ENCODE measurements around the gene DCST1.
A peak's percentile ranks its signal among the peaks of the same experiment; 100 is the strongest.

DCST1 gene

GRCh38 chr1:155075535-155075934 lies 41.9 kb downstream of the DCST1 start:
- no peak for TF ChIP-seq ZFX (IDR thresholded peaks at IDR 0.05; ENCODE audit: borderline replicate concordance)
- no peak for TF ChIP-seq CTCF (IDR thresholded peaks at IDR 0.05)
- H3K27ac ChIP-seq = peak overlapping the region; percentile 7; the same call in 1 of the 2 replicates

- H3K27ac ChIP-seq = no peak overlapping the region
- no peak for TF ChIP-seq CTCF (IDR thresholded peaks at IDR 0.05)
- TF ChIP-seq ZFX (IDR thresholded peaks at IDR 0.05; ENCODE audit: borderline replicate concordance) = no peak
These were observed 42.7 kb downstream of the DCST1 start for GRCh38 chr1:155076371-155076770.

- H3K27ac ChIP-seq = peak overlapping the region; percentile 98
- TF ChIP-seq ZFX (IDR thresholded peaks at IDR 0.05; ENCODE audit: borderline replicate concordance) (no peak), CTCF (IDR thresholded peaks at IDR 0.05) (no peak)
These were observed 43.7 kb downstream of the DCST1 start for GRCh38 chr1:155077346-155077745.

- H3K27ac ChIP-seq = peak overlapping the region; percentile 98
- TF ChIP-seq CTCF (IDR thresholded peaks at IDR 0.05) (no peak), ZFX (IDR thresholded peaks at IDR 0.05; ENCODE audit: borderline replicate concordance) (no peak)
These were observed 44.3 kb downstream of the DCST1 start for GRCh38 chr1:155077758-155078445.

GRCh38 chr1:155078469-155079209 lies 45.0 kb downstream of the DCST1 start, which contains the start of gene EFNA3:
TSS of gene EFNA3 (plus strand) at chr1:155078837. CDS start at chr1:155078942, 105 bp downstream.
- TF ChIP-seq CTCF (IDR thresholded peaks at IDR 0.05) (no peak), ZFX (IDR thresholded peaks at IDR 0.05; ENCODE audit: borderline replicate concordance) (no peak)
- H3K27ac ChIP-seq = peak within 1 kb of the TSS; percentile 98

GRCh38 chr1:155079210-155079486 lies 45.5 kb downstream of the DCST1 start:
- TF ChIP-seq ZFX (IDR thresholded peaks at IDR 0.05; ENCODE audit: borderline replicate concordance) = no peak
- H3K27ac ChIP-seq = peak overlapping the region; percentile 98

GRCh38 chr1:155079487-155080311 lies 46.1 kb downstream of the DCST1 start:
- no peak for TF ChIP-seq CTCF (IDR thresholded peaks at IDR 0.05)
- TF ChIP-seq ZFX (IDR thresholded peaks at IDR 0.05; ENCODE audit: borderline replicate concordance) = no peak

More at GRCh38 chr1:155079487-155080311, 46.1 kb downstream of the DCST1 start:
- H3K27ac ChIP-seq = peak overlapping the region; percentile 98
